Skin of body (tissue), 2 donors: ENCODE measurements around the gene TEDC1. TPM values are rescaled to one million over a fixed set of nuclear protein-coding genes. Genes with fewer than 3 reads are reported as not detected.

Source experiments
- DNase-seq: peaks from one replicate; lab custom pipeline; 2025; lab: John Stamatoyannopoulos, UW
- total RNA-seq: library from RNA; depleted of rRNA; stranded (reverse); fragments of >200 nt; gene quantifications from one replicate; pipeline ENCODE4 v1.2.3, GENCODE V29; 2014

Gene TEDC1
- total RNA-seq, 1 donor from 2014 or later = 5.5 TPM

GRCh38 chr14:105473677-105474482 is 17.2 kb upstream of the TEDC1 start:
- peak; percentile 70 for DNase-seq

- DNase-seq = no peak
Measured at GRCh38 chr14:105474483-105475268, 16.4 kb upstream of the TEDC1 start, which contains the start of gene CRIP2. CRIP2 (plus strand) TSS chr14:105474821; CDS start chr14:105474863, 42 bp downstream.

- DNase-seq = peak; percentile 33
Measured at GRCh38 chr14:105475269-105476096, 15.6 kb upstream of the TEDC1 start.

- no peak for DNase-seq
Measured at GRCh38 chr14:105476097-105476830, 14.8 kb upstream of the TEDC1 start.

- DNase-seq = no peak
Measured at GRCh38 chr14:105476831-105477659, 14.0 kb upstream of the TEDC1 start.

- DNase-seq = no peak
Measured at GRCh38 chr14:105477660-105478397, 13.2 kb upstream of the TEDC1 start.

GRCh38 chr14:105478398-105479251 is 12.4 kb upstream of the TEDC1 start:
- DNase-seq = no peak

GRCh38 chr14:105479431-105480158 is 11.5 kb upstream of the TEDC1 start:
- DNase-seq = no peak

- no peak for DNase-seq
Measured at GRCh38 chr14:105480199-105480746, 10.8 kb upstream of the TEDC1 start.

GRCh38 chr14:105480807-105481801 is 9.9 kb upstream of the TEDC1 start:
- peak; percentile 89 for DNase-seq

- peak; percentile 94 for DNase-seq
Measured at GRCh38 chr14:105481886-105482457, 9.1 kb upstream of the TEDC1 start.

- no peak for DNase-seq
Measured at GRCh38 chr14:105482486-105483110, 8.4 kb upstream of the TEDC1 start.

- DNase-seq = peak; percentile 16
Measured at GRCh38 chr14:105483300-105484068, 7.6 kb upstream of the TEDC1 start.
